ENCODE data around the gene CCL14. TPM values are rescaled to one million over a fixed set of nuclear protein-coding genes. Genes with fewer than 3 reads are reported as not detected.

Gene CCL14
- total and polyA plus RNA-seq, 2 of the 13 experiments (the other 11 are each of a cell fraction or from before 2014, with no cell fraction given) = 1.1 to 1.7 TPM

- TF ChIP-seq DZIP1 (CRISPR knock-in tag; IDR thresholded peaks at IDR 0.05) (no peak), NR2C2 (CRISPR knock-in tag; IDR thresholded peaks at IDR 0.05; ENCODE audit: borderline replicate concordance) (peak; percentile 63; the same call in 1 of the 2 replicates), CTCF (CRISPR knock-in tag; IDR thresholded peaks at IDR 0.05) (no peak), KAT8 (CRISPR knock-in tag; IDR thresholded peaks at IDR 0.05) (peak; percentile 75), HHEX (CRISPR knock-in tag; IDR thresholded peaks at IDR 0.05) (0 out of 2 replicates have a peak, but pooled peaks have one; percentile 44), ZNF816 (CRISPR knock-in tag; IDR thresholded peaks at IDR 0.05; ENCODE audit: borderline replicate concordance) (0 out of 2 replicates have a peak, but pooled peaks have one; percentile 59), ZHX2 (IDR thresholded peaks at IDR 0.05; ENCODE audit: low read depth) (no peak), ZHX2 (CRISPR knock-in tag; IDR thresholded peaks at IDR 0.05; ENCODE audit: borderline replicate concordance) (no peak), ZSCAN9 (CRISPR knock-in tag; IDR thresholded peaks at IDR 0.05; ENCODE audit: borderline replicate concordance) (no peak), GABPA (IDR thresholded peaks at IDR 0.05; ENCODE audit: low read depth, low read length) (no peak), GABPA (CRISPR knock-in tag; IDR thresholded peaks at IDR 0.05; ENCODE audit: low read depth) (no peak), ZNF557 (CRISPR knock-in tag; IDR thresholded peaks at IDR 0.05) (no peak), TEAD2 (CRISPR knock-in tag; IDR thresholded peaks at IDR 0.05) (no peak), ZNF761 (CRISPR knock-in tag; conservative IDR thresholded peaks at IDR 0.05) (no peak), KDM5B (CRISPR knock-in tag; IDR thresholded peaks at IDR 0.05; ENCODE audit: borderline replicate concordance) (no peak), NR2F6 (IDR thresholded peaks at IDR 0.05) (peak; percentile 61; the same call in 1 of the 2 replicates), NR2F6 (CRISPR knock-in tag; IDR thresholded peaks at IDR 0.05) (peak; percentile 60; the same call in 1 of the 2 replicates), ZNF260 (CRISPR knock-in tag; IDR thresholded peaks at IDR 0.05; ENCODE audit: borderline replicate concordance, low read depth) (no peak), CEBPB (IDR thresholded peaks at IDR 0.05; ENCODE audit: borderline replicate concordance, low read depth, low read length) (no peak), PBX2 (CRISPR knock-in tag; IDR thresholded peaks at IDR 0.05) (no peak)
Measured at GRCh38 chr17:36001862-36002603, 15.5 kb upstream of the CCL14 start (continued).
